ENCODE results near the gene MMP13. TPM values are rescaled to one million over a fixed set of nuclear protein-coding genes. Genes with fewer than 3 reads are reported as not detected.

Gene MMP13
- total RNA-seq, 1 experiment from 2014 or later, result not detected

GRCh38 chr11:102929972-102930371, 25.6 kb downstream of the MMP13 start:
- no peak overlapping the region for H3K4me3 Mint-ChIP-seq
- Histone ChIP-seq H2BK5ac (ENCODE audit: insufficient read length, low read length) (no peak overlapping the region), H3K23ac (ENCODE audit: insufficient read length, low read depth, low read length) (no peak overlapping the region), H4K20me1 (ENCODE audit: control insufficient read depth, insufficient read depth, insufficient read length) (no peaks in the 10 kb centered on the region), H3K27me3 (ENCODE audit: insufficient read depth, low read length) (no peaks in the 10 kb centered on the region), H3T11ph (ENCODE audit: low read length) (no peak overlapping the region), H2BK120ac (ENCODE audit: low read depth, low read length, poor library complexity, severe bottlenecking) (no peak overlapping the region), H3K79me1 (ENCODE audit: insufficient read depth, low read depth, low read length, poor library complexity, severe bottlenecking) (no peaks in the 10 kb centered on the region), H2BK12ac (ENCODE audit: insufficient read length, low read depth, low read length) (no peak overlapping the region), H3K79me2 (ENCODE audit: insufficient read depth, low read length) (no peaks in the 10 kb centered on the region), H2BK15ac (ENCODE audit: low read depth, low read length) (no peak overlapping the region), H3K9ac (ENCODE audit: extremely low read depth, insufficient read length, low read length) (no peak overlapping the region), H4K5ac (ENCODE audit: insufficient read length, low read depth, low read length) (no peak overlapping the region), H3K4ac (ENCODE audit: low read depth, low read length) (no peak overlapping the region), H3K56ac (ENCODE audit: insufficient read length, low read depth, low read length) (no peak overlapping the region), H2BK20ac (ENCODE audit: low read depth, low read length, poor library complexity, severe bottlenecking) (no peak overlapping the region), H2AFZ (ENCODE audit: low read length) (no peak overlapping the region), H2AK5ac (ENCODE audit: insufficient read length, low read length) (no peak overlapping the region), H4K91ac (ENCODE audit: insufficient read length, low read depth, low read length) (no peak overlapping the region), H3K23me2 (ENCODE audit: insufficient read length, low read depth, low read length, poor library complexity, severe bottlenecking) (no peaks in the 10 kb centered on the region), H3K27ac (ENCODE audit: insufficient read length, low read depth, low read length) (no peak overlapping the region), H4K8ac (replicated peaks; ENCODE audit: insufficient read length, low read depth, low read length) (no peak overlapping the region), H3K4me1 (ENCODE audit: insufficient read depth, low read length) (no peaks in the 10 kb centered on the region), H3K14ac (ENCODE audit: insufficient read depth, low read length) (no peak overlapping the region), H3K9me3 (ENCODE audit: control insufficient read depth, low read depth, low read length) (no peaks in the 10 kb centered on the region), H3K4me2 (ENCODE audit: insufficient read depth, insufficient read length, low read length) (no peak overlapping the region), H3K18ac (ENCODE audit: insufficient read length, low read depth, low read length) (no peak overlapping the region)
- WGBS (ENCODE audit: extremely low coverage, insufficient read length, low lambda C conversion rate), result no CpG with 5 or more reads among the region's 1 CpG
- DNase-seq, result no peak
- H3K36me3 Mint-ChIP-seq (ENCODE audit: insufficient read depth in 1 of 3, low read depth in 3 of 3), result no peaks in the 10 kb centered on the region
- no peak overlapping the region for H3K27ac Mint-ChIP-seq
- TF ChIP-seq CTCF (conservative IDR thresholded peaks at IDR 0.05), result no peak
- no peaks in the 10 kb centered on the region for H3K4me1 Mint-ChIP-seq
- H3K27me3 Mint-ChIP-seq (ENCODE audit: low read depth), result no peaks in the 10 kb centered on the region
- H3K9me3 Mint-ChIP-seq, result no peaks in the 10 kb centered on the region

Measured in H9 (cell line).